ENCODE measurements around the gene RABGAP1L.
"Not testable (repeated sequence)": the region's sequence is repeated elsewhere in the genome, so short reads cannot be mapped to it uniquely, and the experiment has no call there.

Gene RABGAP1L

GRCh38 chr1:174556392-174556791 is 397.1 kb downstream of the RABGAP1L start:
- DNase-seq (ENCODE audit: low spot score) = no peak
- no peak for FAIRE-seq

- FAIRE-seq (no peak), DNase-seq (ENCODE audit: low spot score) (no peak)
Measured at GRCh38 chr1:174568551-174568950, 409.2 kb downstream of the RABGAP1L start.

- FAIRE-seq (no peak), DNase-seq (ENCODE audit: low spot score) (no peak)
Measured at GRCh38 chr1:174569240-174569639, 409.9 kb downstream of the RABGAP1L start.

GRCh38 chr1:174572771-174573170 is 413.5 kb downstream of the RABGAP1L start:
- DNase-seq (ENCODE audit: low spot score) = no peak
- FAIRE-seq = no peak

GRCh38 chr1:174576120-174576519 is 416.8 kb downstream of the RABGAP1L start:
- FAIRE-seq = not testable (repeated sequence)

GRCh38 chr1:174577681-174578080 is 418.4 kb downstream of the RABGAP1L start:
- DNase-seq (ENCODE audit: low spot score) (no peak), FAIRE-seq (no peak)

More at GRCh38 chr1:174576120-174576519, 416.8 kb downstream of the RABGAP1L start:
- DNase-seq (ENCODE audit: low spot score) = not testable (repeated sequence)

- DNase-seq (ENCODE audit: low spot score) = no peak
- no peak for FAIRE-seq
Measured at GRCh38 chr1:174580801-174581200, 421.5 kb downstream of the RABGAP1L start.

GRCh38 chr1:174583316-174583715 is 424.0 kb downstream of the RABGAP1L start:
- no peak for FAIRE-seq
- no peak for DNase-seq (ENCODE audit: low spot score)

- no peak for FAIRE-seq
- DNase-seq (ENCODE audit: low spot score) = no peak
Measured at GRCh38 chr1:174584071-174584470, 424.8 kb downstream of the RABGAP1L start.

GRCh38 chr1:174588618-174589017 is 429.3 kb downstream of the RABGAP1L start:
- not testable (repeated sequence) for DNase-seq (ENCODE audit: low spot score); FAIRE-seq

- DNase-seq (ENCODE audit: low spot score) = no peak
- FAIRE-seq = no peak
Measured at GRCh38 chr1:174605198-174605597, 445.9 kb downstream of the RABGAP1L start.

GRCh38 chr1:174606471-174606870 is 447.2 kb downstream of the RABGAP1L start:
- FAIRE-seq = no peak

GRCh38 chr1:174617905-174618304 is 458.6 kb downstream of the RABGAP1L start:
- FAIRE-seq; DNase-seq (ENCODE audit: low spot score): not testable (repeated sequence)

More at GRCh38 chr1:174606471-174606870, 447.2 kb downstream of the RABGAP1L start:
- DNase-seq (ENCODE audit: low spot score) = no peak

- DNase-seq (ENCODE audit: low spot score) (no peak), FAIRE-seq (no peak)
Measured at GRCh38 chr1:174623324-174624035, 464.2 kb downstream of the RABGAP1L start.

GRCh38 chr1:174626031-174627025 is 467.0 kb downstream of the RABGAP1L start:
- FAIRE-seq (no peak), DNase-seq (ENCODE audit: low spot score) (no peak)

GRCh38 chr1:174637487-174637886 is 478.2 kb downstream of the RABGAP1L start:
- DNase-seq (ENCODE audit: low spot score) = no peak
- no peak for FAIRE-seq

- DNase-seq (ENCODE audit: low spot score) (no peak), FAIRE-seq (no peak)
Measured at GRCh38 chr1:174639461-174639860, 480.1 kb downstream of the RABGAP1L start.

- peak; percentile 46 for FAIRE-seq
- DNase-seq (ENCODE audit: low spot score) = no peak
Measured at GRCh38 chr1:174640783-174641182, 481.5 kb downstream of the RABGAP1L start.

- no peak for DNase-seq (ENCODE audit: low spot score)
- FAIRE-seq = no peak
Measured at GRCh38 chr1:174642393-174642792, 483.1 kb downstream of the RABGAP1L start.

- FAIRE-seq = no peak
Measured at GRCh38 chr1:174643206-174643605, 483.9 kb downstream of the RABGAP1L start.

GRCh38 chr1:174649572-174649971 is 490.3 kb downstream of the RABGAP1L start:
- not testable (repeated sequence) for FAIRE-seq; DNase-seq (ENCODE audit: low spot score)

More at GRCh38 chr1:174643206-174643605, 483.9 kb downstream of the RABGAP1L start:
- no peak for DNase-seq (ENCODE audit: low spot score)
